ENCODE data around the gene PDE4D. TPM values are rescaled to one million over a fixed set of nuclear protein-coding genes. Genes with fewer than 3 reads are reported as not detected.

Gene PDE4D
- total RNA-seq, 1 donor from 2014 or later: 85.8 TPM

DNA sequence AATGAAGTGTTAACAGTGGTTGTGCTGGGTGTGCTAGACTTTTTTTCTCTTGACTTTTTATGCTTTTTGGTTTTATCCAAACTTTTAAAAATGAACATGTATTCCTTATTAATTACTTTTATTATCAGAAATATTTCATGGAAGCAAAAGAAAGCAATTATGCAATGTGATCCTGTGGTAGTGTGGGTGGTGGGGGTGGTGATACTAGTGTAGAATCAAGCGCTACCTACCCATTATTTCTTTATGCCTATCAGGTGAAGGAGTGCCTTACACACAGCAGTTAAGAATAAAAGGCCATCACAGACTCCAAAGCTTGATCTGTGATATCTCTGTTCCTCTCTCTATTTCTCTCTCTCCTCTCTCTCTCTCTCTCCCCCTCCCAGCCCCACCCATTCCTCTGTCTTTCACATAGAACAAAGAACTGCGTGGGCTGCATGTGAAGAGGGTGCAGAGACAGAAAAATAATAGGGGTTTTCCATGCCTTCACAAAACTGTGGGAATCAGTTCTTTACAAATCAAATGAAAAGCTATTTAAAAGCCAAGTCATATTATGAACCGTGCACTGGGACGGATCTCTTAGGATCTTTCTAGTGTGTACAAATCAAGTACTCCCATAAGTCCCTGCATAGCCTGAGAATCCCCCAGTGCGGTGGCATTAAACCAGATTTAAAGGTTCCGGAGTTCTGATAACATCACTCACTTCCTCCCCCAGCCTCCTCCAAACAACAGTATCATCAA lies 959.5 kb downstream of the PDE4D start:
- no peak for TF ChIP-seq CTCF (IDR thresholded peaks at IDR 0.05)
- Histone ChIP-seq H3K9me3 (no peaks in the 10 kb centered on the region), H3K4me3 (no peak overlapping the region), H3K4me1 (no peaks in the 10 kb centered on the region), H3K27me3 (no peaks in the 10 kb centered on the region), H3K27ac (no peak overlapping the region), H3K36me3 (no peaks in the 10 kb centered on the region)
- intact Hi-C loops (cut with DNase I): no loop called here
- no peak for ATAC-seq
- no peak for DNase-seq

DNA sequence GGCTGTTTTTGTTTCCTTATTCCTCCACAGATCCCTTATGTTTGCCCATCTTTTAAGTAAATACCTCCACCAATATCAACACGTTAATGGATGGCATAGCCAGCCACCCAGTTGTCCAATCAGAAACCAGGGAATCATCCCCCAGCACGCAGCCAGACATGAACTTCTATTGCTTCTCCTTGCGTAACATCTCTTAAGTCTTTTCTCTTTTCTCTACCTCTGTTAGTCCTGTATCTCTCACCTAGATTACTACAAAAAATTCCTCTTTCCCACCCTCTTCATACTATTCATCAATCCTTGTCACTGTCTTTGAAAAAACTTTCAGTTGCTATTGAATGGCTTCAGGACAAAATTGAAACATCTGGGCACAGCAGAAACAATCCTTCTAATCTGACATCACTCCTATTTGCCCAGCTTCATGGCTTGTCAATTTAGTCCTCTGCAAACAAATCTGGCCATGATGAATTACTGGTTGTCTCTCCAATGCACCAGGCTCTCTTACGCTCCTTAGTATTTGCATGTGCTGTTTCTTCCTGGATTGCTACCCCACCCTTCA lies 961.4 kb downstream of the PDE4D start:
- Histone ChIP-seq H3K9me3 (no peaks in the 10 kb centered on the region), H3K4me1 (no peaks in the 10 kb centered on the region), H3K27me3 (no peaks in the 10 kb centered on the region), H3K36me3 (no peaks in the 10 kb centered on the region), H3K4me3 (no peak overlapping the region), H3K27ac (no peak overlapping the region)
- ATAC-seq (no peak), DNase-seq (no peak)
- intact Hi-C loops (cut with DNase I): no loop called here
- no peak for TF ChIP-seq CTCF (IDR thresholded peaks at IDR 0.05)

- ATAC-seq (peak; percentile 53), DNase-seq (no peak)
- TF ChIP-seq CTCF (IDR thresholded peaks at IDR 0.05): no peak
- H3K4me3 ChIP-seq: no peak overlapping the region
- H3K36me3 ChIP-seq: no peaks in the 10 kb centered on the region
- no peaks in the 10 kb centered on the region for H3K4me1 ChIP-seq
- no peaks in the 10 kb centered on the region for H3K9me3 ChIP-seq
- intact Hi-C loops (cut with DNase I): no loop called here
- no peak overlapping the region for H3K27ac ChIP-seq
- H3K27me3 ChIP-seq: no peaks in the 10 kb centered on the region
Measured at GRCh38 chr5:58930520-58930919, 963.0 kb downstream of the PDE4D start.

DNA sequence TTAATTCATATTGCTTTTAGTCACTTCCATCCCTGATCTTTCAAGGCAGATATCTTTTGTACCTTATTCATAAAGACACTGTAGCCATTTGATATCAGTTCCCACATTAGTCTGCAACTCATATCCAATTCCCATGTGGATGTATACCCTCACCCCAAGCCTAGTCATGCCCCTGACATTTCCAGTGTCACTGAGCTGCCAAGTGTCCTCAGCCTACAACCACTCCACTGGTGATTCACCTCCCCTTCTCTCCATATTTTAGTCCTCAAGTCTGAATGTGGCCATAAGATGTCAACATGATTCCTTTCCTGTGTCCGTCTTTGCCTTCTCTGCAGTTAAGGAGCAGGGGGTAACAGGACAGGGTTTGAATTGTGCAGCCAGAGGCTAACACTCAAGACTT lies 963.8 kb downstream of the PDE4D start:
- Histone ChIP-seq H3K27ac (no peak overlapping the region), H3K4me3 (no peak overlapping the region), H3K9me3 (no peaks in the 10 kb centered on the region), H3K27me3 (no peaks in the 10 kb centered on the region), H3K36me3 (no peaks in the 10 kb centered on the region), H3K4me1 (no peaks in the 10 kb centered on the region)
- intact Hi-C loops (cut with DNase I): no loop called here
- ATAC-seq (no peak), DNase-seq (no peak)
- TF ChIP-seq CTCF (IDR thresholded peaks at IDR 0.05): no peak

GRCh38 chr5:58927938-58928337 lies 965.6 kb downstream of the PDE4D start:
- Histone ChIP-seq H3K4me1 (peaks cover 5% of the 10 kb centered on the region), H3K9me3 (no peaks in the 10 kb centered on the region), H3K27ac (no peak overlapping the region), H3K4me3 (no peak overlapping the region), H3K27me3 (no peaks in the 10 kb centered on the region), H3K36me3 (no peaks in the 10 kb centered on the region)
- ATAC-seq (no peak), DNase-seq (no peak)
- intact Hi-C loops (cut with DNase I): no loop called here
- no peak for TF ChIP-seq CTCF (IDR thresholded peaks at IDR 0.05)

Data from upper lobe of right lung (tissue), 1 donor.